B cell (primary cell): ENCODE measurements around the gene SMIM10L2A. TPM values are rescaled to one million over a fixed set of nuclear protein-coding genes. Genes with fewer than 3 reads are reported as not detected.
A peak's percentile ranks its signal among the peaks of the same experiment; 100 is the strongest.
"Not testable (repeated sequence)": the region's sequence is repeated elsewhere in the genome, so short reads cannot be mapped to it uniquely, and the experiment has no call there.

Source experiments
- ATAC-seq: fragments of 200-7000 bp; cut with Tn5 transposase; one replicate; pipeline ENCODE4 v1.10.0; 2021; ENCODE audit warnings: low read depth, mild to moderate bottlenecking, moderate number of reproducible peaks, moderate library complexity
- CTCF ChIA-PET: fragments of 350-600 bp; sonication (Branson Sonifier 250); formaldehyde crosslinking; loops from one replicate; lab custom pipeline; 2021; ENCODE audit warnings: antibody characterized with exemption, inconsistent platforms; lab: Charles Lee
- POLR2A ChIA-PET: fragments of 350-600 bp; sonication (Branson Sonifier 250); formaldehyde crosslinking; loops from one replicate; lab custom pipeline; 2021; ENCODE audit warnings: antibody characterized with exemption; lab: Charles Lee
- DNase-seq: peaks from one replicate; pipeline ENCODE4 v3.0.0; 2013
- H2AFZ ChIP-seq: 2 replicates; pipeline ENCODE4 v1.6.1; 2012; ENCODE audit warnings: mild to moderate bottlenecking, low read depth, low read length; ENCODE audit not compliant: insufficient read depth, poor library complexity, severe bottlenecking
- H3K27ac ChIP-seq, 2 donors: 1 replicate in 1 of 2; 2 replicates in 1 of 2; pipeline ENCODE4 v1.5.1; 2012 to 2013; ENCODE audit warnings: low read length in 2 of 2, mild to moderate bottlenecking in 2 of 2, moderate library complexity in 1 of 2
- H3K27me3 ChIP-seq, 4 experiments: fragments of 200-600 bp in 1 of 4; sonication (generic) in 1 of 4; replicated peaks in 1 of 4; 1 replicate in 2 of 4; 2 replicates in 2 of 4; pipeline versions ENCODE4 v1.6.1 to v1.7.0; 2013 to 2016; ENCODE audit warnings: low read length in 3 of 4, mild to moderate bottlenecking in 2 of 4, mixed read lengths in 1 of 4, moderate library complexity in 1 of 4; ENCODE audit not compliant: insufficient read depth in 4 of 4, control insufficient read depth in 3 of 4; ENCODE audit errors: control extremely low read depth in 1 of 4
- H3K36me3 ChIP-seq, 2 experiments: replicated peaks in 1 of 2; 1 replicate in 1 of 2; 2 replicates in 1 of 2; pipeline versions ENCODE4 v1.6.1 to v1.7.1; 2013; ENCODE audit warnings: low read length in 1 of 2; ENCODE audit not compliant: insufficient read depth in 2 of 2, control insufficient read depth in 1 of 2; ENCODE audit errors: control extremely low read depth in 1 of 2, extremely low read depth in 1 of 2
- H3K4me1 ChIP-seq, 2 donors: fragments of 200-600 bp in 1 of 2; sonication (generic) in 1 of 2; 1 replicate in 1 of 2; 2 replicates in 1 of 2; pipeline versions ENCODE4 v1.5.1 to v1.6.1; 2013 to 2017; ENCODE audit warnings: low read length in 2 of 2; ENCODE audit not compliant: control insufficient read depth in 2 of 2, insufficient read depth in 2 of 2
- H3K4me2 ChIP-seq: replicated peaks from 2 replicates; pipeline ENCODE3; 2012; ENCODE audit warnings: mild to moderate bottlenecking, low read depth, low read length; ENCODE audit not compliant: poor library complexity, severe bottlenecking
- H3K4me3 ChIP-seq, 5 experiments: fragments of 200-600 bp in 1 of 5; sonication (generic) in 1 of 5; 1 replicate in 3 of 5; 2 replicates in 2 of 5; pipeline versions ENCODE4 v1.5.1 to v1.7.0; 2011 to 2016; ENCODE audit warnings: low read length in 4 of 5, mild to moderate bottlenecking in 4 of 5, low read depth in 2 of 5, control low read depth in 1 of 5, moderate library complexity in 1 of 5; ENCODE audit not compliant: insufficient read depth in 1 of 5; ENCODE audit errors: control extremely low read depth in 1 of 5, extremely low read depth in 1 of 5
- H3K79me2 ChIP-seq: fragments of 200-600 bp; sonication (generic); one replicate; pipeline ENCODE4 v1.6.0; 2016; ENCODE audit warnings: low read length; ENCODE audit not compliant: control insufficient read depth, insufficient read depth
- H3K9ac ChIP-seq: fragments of 200-600 bp; sonication (generic); 2 replicates; pipeline ENCODE4 v1.6.1; 2017; ENCODE audit warnings: mild to moderate bottlenecking, low read length, moderate library complexity
- H3K9me3 ChIP-seq, 3 donors: one replicate each; pipeline versions ENCODE4 v1.6.1 to v1.7.1; 2013; ENCODE audit warnings: low read length in 2 of 3; ENCODE audit not compliant: control insufficient read depth in 2 of 3, insufficient read depth in 1 of 3; ENCODE audit errors: control extremely low read depth in 1 of 3
- H4K20me1 ChIP-seq: 2 replicates; pipeline ENCODE4 v1.6.0; 2012; ENCODE audit warnings: mild to moderate bottlenecking, low read length; ENCODE audit not compliant: insufficient read depth, control insufficient read depth, poor library complexity, severe bottlenecking
- H3K27ac Mint-ChIP-seq: one replicate; pipeline ENCODE4 v1.8.0; 2021; ENCODE audit warnings: mixed read lengths
- H3K27me3 Mint-ChIP-seq: one replicate; pipeline ENCODE4 v1.8.0; 2021; ENCODE audit warnings: mixed read lengths
- H3K4me1 Mint-ChIP-seq: one replicate; pipeline ENCODE4 v1.8.0; 2021; ENCODE audit warnings: mixed read lengths
- H3K4me3 Mint-ChIP-seq: one replicate; pipeline ENCODE4 v1.8.0; 2021; ENCODE audit warnings: mixed read lengths
- H3K9me3 Mint-ChIP-seq: one replicate; pipeline ENCODE4 v1.8.0; 2022; ENCODE audit warnings: mixed read lengths; ENCODE audit not compliant: insufficient read depth
- CTCF ChIP-seq: fragments of 200-600 bp; IDR thresholded peaks from one replicate; pipeline ENCODE4 v1.8.0; 2022; ENCODE audit warnings: antibody characterized with exemption, mild to moderate bottlenecking
- EZH2 ChIP-seq: IDR thresholded peaks from 2 replicates; pipeline ENCODE4 v1.6.1; 2012; ENCODE audit warnings: borderline replicate concordance, low read depth, mild to moderate bottlenecking, moderate library complexity, low read length; ENCODE audit not compliant: insufficient read depth, poor library complexity, severe bottlenecking
- WGBS: methylation state at CpG from one replicate; pipeline ENCODE4 v1.1.5; 2013; ENCODE audit warnings: missing lambda C conversion rate; ENCODE audit not compliant: insufficient coverage; 5-methylcytosine and 5-hydroxymethylcytosine counted together
- intact Hi-C: fragments of 100-400 bp; cut with micrococcal nuclease; formaldehyde crosslinking; loops from one replicate; pipeline ENCODE4 v1.10.0; 2022
- polyA plus RNA-seq: library from polyadenylated mRNA; depleted of rRNA; stranded (reverse); fragments of >200 nt; gene quantifications from 2 replicates; pipeline ENCODE4 v1.2.3, GENCODE V29; 2012
- total RNA-seq, 2 donors: library from RNA; stranded (reverse); fragments of 120-200 nt in 1 of 2; gene quantifications; 1 replicate in 1 of 2; 2 replicates in 1 of 2; pipeline versions ENCODE4 v1.2.3 to v1.2.4, GENCODE V29; 2013 to 2022

SMIM10L2A gene
- total and polyA plus RNA-seq, 2 donors (not counting 1 experiment from before 2014, with no cell fraction given), result 0.25 to 0.76 TPM

DNA sequence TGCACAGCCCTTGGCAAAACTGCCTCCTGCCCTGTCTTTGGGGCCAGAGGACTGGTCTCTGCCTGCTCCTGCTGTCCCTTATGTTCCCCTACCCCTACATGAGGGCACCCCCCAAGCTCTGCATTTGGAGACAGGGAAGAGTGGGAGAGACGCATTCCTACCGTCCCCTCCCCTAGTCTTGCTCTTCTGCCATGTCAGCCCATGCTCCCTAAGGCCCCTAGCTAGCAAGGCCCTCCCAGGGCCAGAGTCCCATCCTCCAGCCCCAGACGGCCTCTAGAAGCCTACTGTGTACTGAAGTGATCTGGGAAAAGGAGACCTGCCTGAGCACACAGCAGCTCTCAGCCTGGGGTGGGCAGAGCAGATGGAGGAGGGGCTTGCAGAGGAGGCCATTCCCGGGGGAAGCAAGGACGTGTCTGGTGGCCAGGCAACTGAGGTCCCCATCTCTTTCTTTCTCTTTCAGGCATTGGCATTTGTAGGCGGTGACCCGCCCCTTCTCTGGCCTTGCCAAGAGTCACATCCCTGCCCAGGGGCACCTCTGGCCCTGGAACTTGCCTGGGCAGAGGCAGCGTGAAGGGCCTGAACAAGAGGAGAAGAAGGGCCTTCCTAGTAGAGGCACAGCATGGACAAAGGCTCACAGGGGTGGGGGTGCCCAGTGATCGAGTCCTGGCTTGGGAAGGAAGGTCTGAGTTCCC is 1.6 kb downstream of the SMIM10L2A start:
- DNase-seq, H3K36me3 ChIP-seq, H3K9ac ChIP-seq, H2AFZ ChIP-seq, H3K4me1 ChIP-seq, H3K27me3 Mint-ChIP-seq, H3K27me3 ChIP-seq, H3K4me2 ChIP-seq, CTCF ChIA-PET, H3K9me3 Mint-ChIP-seq, POLR2A ChIA-PET, H3K27ac Mint-ChIP-seq, H3K4me1 Mint-ChIP-seq, H4K20me1 ChIP-seq, H3K27ac ChIP-seq, H3K79me2 ChIP-seq, ATAC-seq, H3K4me3 ChIP-seq, H3K9me3 ChIP-seq: not testable (repeated sequence)
- no CpG with 5 or more reads among the region's 9 CpGs for WGBS
- peak overlapping the region; percentile 34 for H3K4me3 Mint-ChIP-seq
- intact Hi-C loops, result loop anchor here (5.0 kb wide), 2 partner anchors 126 to 549 kb away; partner anchors contain the start of gene MMGT1

GRCh38 chrX:135424469-135424868 is 2.7 kb downstream of the SMIM10L2A start:
- Mint-ChIP-seq H3K4me3 (no peak overlapping the region), H3K9me3 (no peaks in the 10 kb centered on the region), H3K4me1 (peaks cover 3% of the 10 kb centered on the region), H3K27me3 (peaks cover 6% of the 10 kb centered on the region), H3K27ac (no peak overlapping the region)
- Histone ChIP-seq H3K4me1 (peaks cover 0 to 8% of the 10 kb centered on the region in 2 donors), H3K79me2 (no peaks in the 10 kb centered on the region), H3K27ac (no peak overlapping the region), H3K4me2 (no peak overlapping the region), H3K27me3 (no peaks in the 10 kb centered on the region), H3K9ac (no peak overlapping the region), H4K20me1 (no peaks in the 10 kb centered on the region), H2AFZ (no peak overlapping the region), H3K9me3 (no peaks in the 10 kb centered on the region), H3K4me3 (no peak overlapping the region), H3K36me3 (no peaks in the 10 kb centered on the region)
- intact Hi-C loops, result loop anchor here (5.0 kb wide), 2 partner anchors 127 to 548 kb away; partner anchors contain the start of gene MMGT1
- TF ChIP-seq EZH2 (no peak), CTCF (no peak)
- ATAC-seq, result no peak
- POLR2A ChIA-PET, result no interaction called here
- no peak for DNase-seq
- CTCF ChIA-PET, result no interaction called here
- 86% methylated on average over 7 of the region's 9 CpGs for WGBS
